Gastroesophageal sphincter (tissue), 4 donors: ENCODE results near the gene ALDH1L1. TPM values are rescaled to one million over a fixed set of nuclear protein-coding genes. Genes with fewer than 3 reads are reported as not detected.

Experiments
- ATAC-seq: fragments of 150-250 bp; one replicate; pipeline ENCODE4 v1.9.1; 2016; ENCODE audit warnings: mild to moderate bottlenecking, moderate library complexity
- H3K27ac ChIP-seq, 4 donors: fragments of 200-600 bp; sonication (generic) in 3 of 4; 1 replicate in 3 of 4; 2 replicates in 1 of 4; pipeline ENCODE4 v1.5.1; 2016 to 2019
- H3K27me3 ChIP-seq: fragments of 200-600 bp; sonication (generic); one replicate; pipeline ENCODE4 v1.5.1; 2019
- H3K36me3 ChIP-seq, 2 donors: fragments of 200-600 bp; sonication (generic); one replicate each; pipeline ENCODE4 v1.5.1; 2019; ENCODE audit warnings: control low read depth in 1 of 2
- H3K4me1 ChIP-seq, 3 donors: fragments of 200-600 bp; sonication (generic); 1 replicate in 2 of 3; 2 replicates in 1 of 3; pipeline ENCODE4 v1.5.1; 2016 to 2019; ENCODE audit warnings: control low read depth in 2 of 3
- H3K4me3 ChIP-seq, 2 donors: fragments of 200-600 bp; sonication (generic); one replicate each; pipeline ENCODE4 v1.5.1; 2019; ENCODE audit warnings: mild to moderate bottlenecking in 1 of 2, moderate library complexity in 1 of 2
- H3K9me3 ChIP-seq, 3 donors: fragments of 200-600 bp; sonication (generic); one replicate each; pipeline ENCODE4 v1.5.1; 2017 to 2019; ENCODE audit warnings: control low read depth in 2 of 3
- EP300 ChIP-seq: sonication (generic); formaldehyde crosslinking; IDR thresholded peaks from one replicate; pipeline ENCODE4 v1.6.1; 2017; ENCODE audit warnings: antibody characterized with exemption, mild to moderate bottlenecking
- POLR2A ChIP-seq, 2 donors: fragments of 450-650 bp; IDR thresholded peaks; one replicate each; pipeline ENCODE4 v1.6.1; 2017; ENCODE audit warnings: antibody characterized with exemption in 2 of 2, mild to moderate bottlenecking in 2 of 2, moderate library complexity in 1 of 2
- POLR2AphosphoS5 ChIP-seq: sonication (generic); formaldehyde crosslinking; IDR thresholded peaks from one replicate; pipeline ENCODE4 v1.6.1; 2017; ENCODE audit warnings: antibody characterized with exemption
- WGBS, 2 donors: methylation state at CpG; one replicate each; pipeline ENCODE4 v1.1.5; 2018; ENCODE audit warnings: low coverage in 1 of 2; 5-methylcytosine and 5-hydroxymethylcytosine counted together
- total RNA-seq, 4 donors: library from RNA; depleted of rRNA; stranded (reverse); fragments of >200 nt; gene quantifications; one replicate each; pipeline ENCODE4 v1.1.0, GENCODE V29; 2016
- TF ChIP-seq, protein P1 (sequence below), 4 experiments: fragments of 200-600 bp in 2 of 4; fragments of 450-650 bp in 2 of 4; sonication (generic) in 1 of 4; IDR thresholded peaks; one replicate each; pipeline ENCODE4 v1.5.1; 2017 to 2019; ENCODE audit warnings: antibody characterized with exemption in 4 of 4, mild to moderate bottlenecking in 2 of 4, moderate library complexity in 2 of 4

Gene ALDH1L1
- total RNA-seq, 4 donors from 2014 or later: 16.3 to 67.9 (median 38.7) TPM

GRCh38 chr3:126107957-126108675, 72.3 kb downstream of the ALDH1L1 start:
- H3K4me1 ChIP-seq: peaks cover 0 to 6% (median 2%) of the 10 kb centered on the region in 3 donors
- no peaks in the 10 kb centered on the region for H3K27me3 ChIP-seq
- TF ChIP-seq, protein P1, sequence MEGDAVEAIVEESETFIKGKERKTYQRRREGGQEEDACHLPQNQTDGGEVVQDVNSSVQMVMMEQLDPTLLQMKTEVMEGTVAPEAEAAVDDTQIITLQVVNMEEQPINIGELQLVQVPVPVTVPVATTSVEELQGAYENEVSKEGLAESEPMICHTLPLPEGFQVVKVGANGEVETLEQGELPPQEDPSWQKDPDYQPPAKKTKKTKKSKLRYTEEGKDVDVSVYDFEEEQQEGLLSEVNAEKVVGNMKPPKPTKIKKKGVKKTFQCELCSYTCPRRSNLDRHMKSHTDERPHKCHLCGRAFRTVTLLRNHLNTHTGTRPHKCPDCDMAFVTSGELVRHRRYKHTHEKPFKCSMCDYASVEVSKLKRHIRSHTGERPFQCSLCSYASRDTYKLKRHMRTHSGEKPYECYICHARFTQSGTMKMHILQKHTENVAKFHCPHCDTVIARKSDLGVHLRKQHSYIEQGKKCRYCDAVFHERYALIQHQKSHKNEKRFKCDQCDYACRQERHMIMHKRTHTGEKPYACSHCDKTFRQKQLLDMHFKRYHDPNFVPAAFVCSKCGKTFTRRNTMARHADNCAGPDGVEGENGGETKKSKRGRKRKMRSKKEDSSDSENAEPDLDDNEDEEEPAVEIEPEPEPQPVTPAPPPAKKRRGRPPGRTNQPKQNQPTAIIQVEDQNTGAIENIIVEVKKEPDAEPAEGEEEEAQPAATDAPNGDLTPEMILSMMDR (IDR thresholded peaks at IDR 0.05): no peak
- TF ChIP-seq POLR2AphosphoS5 (no peak), POLR2A (IDR thresholded peaks at IDR 0.05) (no peak), EP300 (no peak)
- WGBS, 2 donors: 87% methylated on average over 3 of the region's 8 CpGs; no CpG with 5 or more reads in 1 of the 2 donors
- no peaks in the 10 kb centered on the region for H3K9me3 ChIP-seq
- no peak for ATAC-seq
- peaks cover 0 to 70% of the 10 kb centered on the region in 2 donors for H3K36me3 ChIP-seq
- no peak overlapping the region for H3K27ac ChIP-seq
- H3K4me3 ChIP-seq: no peak overlapping the region

GRCh38 chr3:126107203-126107939, 73.0 kb downstream of the ALDH1L1 start:
- no peak overlapping the region for H3K4me3 ChIP-seq
- TF ChIP-seq POLR2AphosphoS5 (no peak), EP300 (no peak), POLR2A (IDR thresholded peaks at IDR 0.05) (no peak)
- TF ChIP-seq, protein P1 (IDR thresholded peaks at IDR 0.05): no peak
- peaks cover 0 to 13% (median 8%) of the 10 kb centered on the region in 3 donors for H3K4me1 ChIP-seq
- H3K36me3 ChIP-seq: peaks cover 0 to 70% of the 10 kb centered on the region in 2 donors
- H3K9me3 ChIP-seq: no peaks in the 10 kb centered on the region
- no peak overlapping the region for H3K27ac ChIP-seq
- ATAC-seq: no peak
- WGBS, 2 donors: 60% methylated on average over 2 of the region's 17 CpGs; no CpG with 5 or more reads in 1 of the 2 donors
- H3K27me3 ChIP-seq: no peaks in the 10 kb centered on the region

- H3K9me3 ChIP-seq: no peaks in the 10 kb centered on the region
- no peak overlapping the region for H3K4me3 ChIP-seq
- WGBS, 2 donors: 95 to 100% methylated on average over 3 to 7 of the region's 21 CpGs
- no peak overlapping the region for H3K27ac ChIP-seq
- no peak for ATAC-seq
- H3K36me3 ChIP-seq: peaks cover 0 to 70% of the 10 kb centered on the region in 2 donors
- no peak for TF ChIP-seq POLR2AphosphoS5
- no peak for TF ChIP-seq EP300
- no peak for TF ChIP-seq POLR2A (IDR thresholded peaks at IDR 0.05)
- TF ChIP-seq, protein P1 (IDR thresholded peaks at IDR 0.05): no peak
- peaks cover 0 to 21% (median 8%) of the 10 kb centered on the region in 3 donors for H3K4me1 ChIP-seq
- H3K27me3 ChIP-seq: no peaks in the 10 kb centered on the region
Measured at GRCh38 chr3:126106336-126107202, 73.8 kb downstream of the ALDH1L1 start.

DNA sequence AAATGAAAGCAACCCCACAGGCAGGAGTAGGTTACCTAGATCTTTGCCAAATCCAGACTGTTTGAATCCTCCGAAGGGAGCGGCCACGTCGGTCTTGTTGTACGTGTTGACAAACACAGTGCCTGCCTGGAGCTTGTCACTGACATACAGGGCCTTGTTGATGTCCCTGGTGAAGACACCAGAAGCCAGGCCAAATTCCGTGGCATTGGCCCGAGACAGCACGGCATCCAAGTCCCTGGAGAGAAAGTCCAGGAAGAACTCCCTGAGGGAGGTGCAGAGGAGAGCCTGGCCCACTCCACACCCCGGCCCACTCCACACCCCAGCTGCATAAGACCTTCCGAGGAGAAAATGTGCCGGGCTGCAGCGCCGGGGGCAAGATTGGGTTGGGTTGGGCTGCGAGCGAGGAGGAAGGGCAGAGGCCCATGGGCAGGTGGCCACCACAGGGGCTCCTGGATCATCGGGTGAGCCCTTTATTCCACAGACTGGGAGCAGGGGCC, 74.6 kb downstream of the ALDH1L1 start:
- H3K27me3 ChIP-seq: no peaks in the 10 kb centered on the region

More for the DNA sequence above, 74.6 kb downstream of the ALDH1L1 start:
- 100% methylated on average over 2 of the region's 16 CpGs; no CpG with 5 or more reads in 1 of the 2 donors for WGBS, 2 donors
- TF ChIP-seq POLR2A (IDR thresholded peaks at IDR 0.05): no peak
- TF ChIP-seq EP300: no peak
- TF ChIP-seq, protein P1 (IDR thresholded peaks at IDR 0.05): no peak
- TF ChIP-seq POLR2AphosphoS5: no peak
- Histone ChIP-seq H3K27ac (no peak overlapping the region), H3K36me3 (peaks cover 0 to 70% of the 10 kb centered on the region in 2 donors), H3K9me3 (no peaks in the 10 kb centered on the region), H3K4me1 (peaks cover 0 to 29% (median 8%) of the 10 kb centered on the region in 3 donors), H3K4me3 (no peak overlapping the region)
- no peak for ATAC-seq
